ENCODE results near the gene GCAT.

- TF ChIP-seq CTCF (IDR thresholded peaks at IDR 0.05): peak in 1 of 4 experiments; percentile 15
- peak; percentile 92 for TF ChIP-seq POLR2A (IDR thresholded peaks at IDR 0.05)
- peak; percentile 89 for TF ChIP-seq POLR2AphosphoS5 (IDR thresholded peaks at IDR 0.05)
Measured at GRCh38 chr22:37807410-37808293, at the start of gene GCAT.
